MM.1S (cell line): ENCODE data around the gene CIAO1.
A peak's percentile ranks its signal among the peaks of the same experiment; 100 is the strongest.

Experiments used
- EZH2 ChIP-seq: fragments of 300-600 bp; sonication (generic); optimal IDR thresholded peaks from 2 replicates; pipeline ENCODE3; 2017; ENCODE audit warnings: low read depth, mild to moderate bottlenecking, antibody characterized with exemption, low read length, mixed read lengths
- EZH2phosphoT487 ChIP-seq: fragments of 300-600 bp; sonication (generic); IDR thresholded peaks from 2 replicates; pipeline ENCODE4 v1.6.1; 2018; ENCODE audit warnings: antibody characterized with exemption, low read length
- TF ChIP-seq, protein P1 (sequence below): fragments of 300-600 bp; sonication (generic); IDR thresholded peaks from 2 replicates; pipeline ENCODE4 v1.5.1; 2016; ENCODE audit warnings: antibody characterized with exemption, low read length, mixed read lengths

DNA sequence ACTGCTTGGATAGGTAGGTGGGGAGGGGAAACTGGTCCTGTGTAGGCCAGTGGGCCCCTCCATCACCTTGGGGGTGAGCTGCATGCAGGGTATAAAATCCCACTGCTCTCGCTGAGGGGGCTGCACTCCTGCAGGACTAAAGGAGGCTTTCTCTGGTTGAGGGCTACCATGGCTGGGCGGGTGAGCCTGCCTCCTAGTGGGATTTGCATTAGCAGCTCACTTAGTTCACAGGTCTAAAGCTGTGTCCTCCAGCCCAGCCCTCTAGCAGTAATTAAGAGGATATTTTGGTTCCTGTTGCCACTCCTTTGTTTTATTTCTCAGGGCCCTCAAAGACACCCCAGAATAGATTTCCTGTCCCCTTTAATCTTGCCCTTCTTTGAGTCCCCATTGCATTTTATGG is 24.8 kb upstream of the CIAO1 start:
- TF ChIP-seq, protein P1, sequence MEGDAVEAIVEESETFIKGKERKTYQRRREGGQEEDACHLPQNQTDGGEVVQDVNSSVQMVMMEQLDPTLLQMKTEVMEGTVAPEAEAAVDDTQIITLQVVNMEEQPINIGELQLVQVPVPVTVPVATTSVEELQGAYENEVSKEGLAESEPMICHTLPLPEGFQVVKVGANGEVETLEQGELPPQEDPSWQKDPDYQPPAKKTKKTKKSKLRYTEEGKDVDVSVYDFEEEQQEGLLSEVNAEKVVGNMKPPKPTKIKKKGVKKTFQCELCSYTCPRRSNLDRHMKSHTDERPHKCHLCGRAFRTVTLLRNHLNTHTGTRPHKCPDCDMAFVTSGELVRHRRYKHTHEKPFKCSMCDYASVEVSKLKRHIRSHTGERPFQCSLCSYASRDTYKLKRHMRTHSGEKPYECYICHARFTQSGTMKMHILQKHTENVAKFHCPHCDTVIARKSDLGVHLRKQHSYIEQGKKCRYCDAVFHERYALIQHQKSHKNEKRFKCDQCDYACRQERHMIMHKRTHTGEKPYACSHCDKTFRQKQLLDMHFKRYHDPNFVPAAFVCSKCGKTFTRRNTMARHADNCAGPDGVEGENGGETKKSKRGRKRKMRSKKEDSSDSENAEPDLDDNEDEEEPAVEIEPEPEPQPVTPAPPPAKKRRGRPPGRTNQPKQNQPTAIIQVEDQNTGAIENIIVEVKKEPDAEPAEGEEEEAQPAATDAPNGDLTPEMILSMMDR: peak; percentile 49
- no peak for TF ChIP-seq EZH2phosphoT487
- TF ChIP-seq EZH2: no peak
